H9 (cell line): Measurements from ENCODE around the gene SLC49A4. TPM values are rescaled to one million over a fixed set of nuclear protein-coding genes. Genes with fewer than 3 reads are reported as not detected.

ENCODE experiments used
- DNase-seq: peaks from one replicate; pipeline ENCODE4 v3.0.0-alpha.2; 2017
- H2AFZ ChIP-seq: one replicate; pipeline ENCODE4 v1.6.1; 2013; ENCODE audit warnings: mild to moderate bottlenecking, low read length, control low read depth, moderate library complexity
- H2AK5ac ChIP-seq: 2 replicates; pipeline ENCODE4 v1.6.1; 2013; ENCODE audit warnings: low read length, control low read depth, mixed read lengths; ENCODE audit not compliant: insufficient read length
- H2BK120ac ChIP-seq: one replicate; pipeline ENCODE4 v1.6.1; 2013; ENCODE audit warnings: low read depth, mild to moderate bottlenecking, low read length, control low read depth, inconsistent platforms; ENCODE audit not compliant: poor library complexity, severe bottlenecking
- H2BK12ac ChIP-seq: 2 replicates; pipeline ENCODE4 v1.6.1; 2013; ENCODE audit warnings: low read length, control low read depth, mixed read lengths, low read depth; ENCODE audit not compliant: insufficient read length
- H2BK15ac ChIP-seq: 2 replicates; pipeline ENCODE4 v1.6.1; 2013; ENCODE audit warnings: low read depth, low read length, control low read depth
- H2BK20ac ChIP-seq: one replicate; pipeline ENCODE4 v1.6.1; 2013; ENCODE audit warnings: low read depth, mild to moderate bottlenecking, low read length, control low read depth, inconsistent platforms; ENCODE audit not compliant: poor library complexity, severe bottlenecking
- H2BK5ac ChIP-seq: 2 replicates; pipeline ENCODE4 v1.6.1; 2013; ENCODE audit warnings: low read length, control low read depth, mixed read lengths; ENCODE audit not compliant: insufficient read length
- H3K14ac ChIP-seq: 2 replicates; pipeline ENCODE4 v1.6.1; 2013; ENCODE audit warnings: low read length, control low read depth; ENCODE audit not compliant: insufficient read depth
- H3K18ac ChIP-seq: 2 replicates; pipeline ENCODE4 v1.6.1; 2013; ENCODE audit warnings: low read depth, mild to moderate bottlenecking, mixed read lengths, low read length, control low read depth; ENCODE audit not compliant: insufficient read length
- H3K23ac ChIP-seq: 2 replicates; pipeline ENCODE4 v1.6.1; 2013; ENCODE audit warnings: low read length, control low read depth, mixed read lengths, low read depth; ENCODE audit not compliant: insufficient read length
- H3K23me2 ChIP-seq: 2 replicates; pipeline ENCODE4 v1.6.1; 2013; ENCODE audit warnings: low read depth, mild to moderate bottlenecking, mixed read lengths, low read length, control low read depth; ENCODE audit not compliant: insufficient read length, poor library complexity, severe bottlenecking
- H3K27ac ChIP-seq: 2 replicates; pipeline ENCODE4 v1.5.1; 2013; ENCODE audit warnings: low read length, control low read depth, mixed read lengths, low read depth; ENCODE audit not compliant: insufficient read length
- H3K27me3 ChIP-seq: 2 replicates; pipeline ENCODE4 v1.6.1; 2013; ENCODE audit warnings: low read length, control low read depth, inconsistent platforms; ENCODE audit not compliant: insufficient read depth
- H3K4ac ChIP-seq: 2 replicates; pipeline ENCODE4 v1.6.1; 2013; ENCODE audit warnings: low read depth, mild to moderate bottlenecking, control low read depth, inconsistent platforms, low read length, moderate library complexity
- H3K4me1 ChIP-seq: 2 replicates; pipeline ENCODE4 v1.6.1; 2013; ENCODE audit warnings: low read length, control low read depth, inconsistent platforms; ENCODE audit not compliant: insufficient read depth
- H3K4me2 ChIP-seq: 2 replicates; pipeline ENCODE4 v1.6.1; 2013; ENCODE audit warnings: low read length, control low read depth, mixed read lengths; ENCODE audit not compliant: insufficient read length, insufficient read depth
- H3K56ac ChIP-seq: 2 replicates; pipeline ENCODE4 v1.6.1; 2013; ENCODE audit warnings: low read depth, mild to moderate bottlenecking, mixed read lengths, low read length, control low read depth; ENCODE audit not compliant: insufficient read length
- H3K79me1 ChIP-seq: 2 replicates; pipeline ENCODE4 v1.6.1; 2013; ENCODE audit warnings: low read depth, mild to moderate bottlenecking, moderate library complexity, low read length, control low read depth, inconsistent platforms; ENCODE audit not compliant: insufficient read depth, poor library complexity, severe bottlenecking
- H3K79me2 ChIP-seq: 2 replicates; pipeline ENCODE4 v1.6.1; 2013; ENCODE audit warnings: low read length, control low read depth, inconsistent platforms; ENCODE audit not compliant: insufficient read depth
- H3K9ac ChIP-seq: 2 replicates; pipeline ENCODE4 v1.6.1; 2013; ENCODE audit warnings: low read length, control low read depth, mixed read lengths; ENCODE audit not compliant: insufficient read length; ENCODE audit errors: extremely low read depth
- H3K9me3 ChIP-seq: one replicate; pipeline ENCODE4 v1.6.1; 2013; ENCODE audit warnings: low read depth, low read length, inconsistent platforms; ENCODE audit not compliant: control insufficient read depth
- H3T11ph ChIP-seq: one replicate; pipeline ENCODE4 v1.6.1; 2013; ENCODE audit warnings: mild to moderate bottlenecking, low read length, control low read depth, inconsistent platforms
- H4K20me1 ChIP-seq: one replicate; pipeline ENCODE4 v1.6.1; 2013; ENCODE audit not compliant: control insufficient read depth, insufficient read length, insufficient read depth
- H4K5ac ChIP-seq: 2 replicates; pipeline ENCODE4 v1.6.1; 2013; ENCODE audit warnings: low read depth, mild to moderate bottlenecking, mixed read lengths, low read length, control low read depth; ENCODE audit not compliant: insufficient read length
- H4K8ac ChIP-seq: replicated peaks from 2 replicates; pipeline ENCODE4 v1.6.1; 2013; ENCODE audit warnings: low read length, control low read depth, mixed read lengths, low read depth; ENCODE audit not compliant: insufficient read length
- H4K91ac ChIP-seq: 2 replicates; pipeline ENCODE4 v1.6.1; 2013; ENCODE audit warnings: low read depth, mild to moderate bottlenecking, moderate library complexity, mixed read lengths, low read length, control low read depth; ENCODE audit not compliant: insufficient read length
- H3K27ac Mint-ChIP-seq, 3 experiments: 2 replicates in 2 of 3; 3 replicates in 1 of 3; pipeline ENCODE4 v1.8.0; 2020 to 2021; ENCODE audit warnings: mixed read lengths in 3 of 3, mild to moderate bottlenecking in 1 of 3, moderate library complexity in 1 of 3
- H3K27me3 Mint-ChIP-seq: 2 replicates; pipeline ENCODE4 v1.8.0; 2021; ENCODE audit warnings: low read depth, mild to moderate bottlenecking, moderate library complexity, mixed read lengths
- H3K36me3 Mint-ChIP-seq, 3 experiments: 2 replicates in 2 of 3; 3 replicates in 1 of 3; pipeline ENCODE4 v1.8.0; 2020 to 2021; ENCODE audit warnings: low read depth in 3 of 3, mixed read lengths in 3 of 3; ENCODE audit not compliant: insufficient read depth in 1 of 3
- H3K4me1 Mint-ChIP-seq, 2 experiments: 2 replicates each; pipeline ENCODE4 v1.8.0; 2020; ENCODE audit warnings: mixed read lengths in 2 of 2
- H3K4me3 Mint-ChIP-seq, 2 experiments: 2 replicates in 1 of 2; 3 replicates in 1 of 2; pipeline ENCODE4 v1.8.0; 2020 to 2021; ENCODE audit warnings: mild to moderate bottlenecking in 2 of 2, mixed read lengths in 2 of 2, moderate library complexity in 1 of 2
- H3K9me3 Mint-ChIP-seq, 2 experiments: 2 replicates in 1 of 2; 3 replicates in 1 of 2; pipeline ENCODE4 v1.8.0; 2020; ENCODE audit warnings: mild to moderate bottlenecking in 2 of 2, mixed read lengths in 2 of 2, moderate library complexity in 1 of 2
- CTCF ChIP-seq: fragments of 200-600 bp; sonication (generic); conservative IDR thresholded peaks from 3 replicates; pipeline ENCODE4 v1.8.0; 2021; ENCODE audit warnings: antibody characterized with exemption, mild to moderate bottlenecking
- WGBS: extraction: QIAGEN DNeasy Blood & Tissue Kit; methylation state at CpG from one replicate; pipeline ENCODE4 v1.1.7; 2013; ENCODE audit warnings: missing lambda C conversion rate, low lambda C conversion rate, mixed read lengths; ENCODE audit not compliant: insufficient read length; ENCODE audit errors: extremely low coverage; 5-methylcytosine and 5-hydroxymethylcytosine counted together
- total RNA-seq: library from RNA; stranded (reverse); gene quantifications from 2 replicates; pipeline ENCODE4 v1.2.1, GENCODE V29; 2021

Gene SLC49A4
- total RNA-seq, 1 experiment from 2014 or later, result 10.7 TPM

DNA sequence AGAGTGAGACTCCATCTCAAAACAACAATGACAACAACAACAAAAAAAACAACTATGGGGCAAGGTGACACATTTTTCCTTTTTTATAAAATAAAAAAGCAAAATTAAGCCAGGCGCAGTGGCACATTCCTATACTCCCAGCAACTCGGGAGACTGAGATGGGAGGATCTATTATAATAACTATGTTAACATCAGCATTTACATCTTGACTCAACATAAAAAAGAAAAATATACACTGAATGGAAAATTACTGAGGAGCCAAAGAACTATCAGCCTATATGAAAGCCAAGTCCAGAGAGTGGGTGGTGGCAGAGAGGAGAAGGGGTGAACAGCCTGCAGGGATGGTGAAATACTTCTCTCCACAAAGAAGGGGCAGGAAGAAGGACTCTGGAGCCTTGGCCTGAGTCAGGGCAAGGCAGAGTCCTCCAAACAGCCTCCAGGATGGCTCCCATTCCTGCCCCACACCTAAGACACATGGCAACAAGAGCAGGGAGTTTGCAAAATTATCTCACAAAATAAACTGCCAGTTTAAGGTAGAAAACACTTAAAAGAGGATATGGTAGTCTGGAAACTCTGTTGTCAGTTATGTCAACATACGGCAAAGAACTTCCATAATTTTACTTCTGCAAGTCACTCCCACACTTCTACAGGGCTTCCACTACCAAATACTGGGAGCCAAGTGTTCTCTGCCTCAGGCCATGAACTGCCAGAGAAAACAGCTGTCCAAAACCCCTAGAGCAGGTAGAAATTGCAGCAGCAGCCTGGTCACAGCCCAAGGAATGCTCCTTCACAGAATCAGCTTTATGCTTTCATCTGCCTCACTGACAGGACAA lies 27.1 kb upstream of the SLC49A4 start:
- Histone ChIP-seq H3K27ac (no peak overlapping the region), H2BK120ac (no peak overlapping the region), H3K56ac (no peak overlapping the region), H2BK12ac (no peak overlapping the region), H3K27me3 (no peaks in the 10 kb centered on the region), H2BK15ac (no peak overlapping the region), H3K4me2 (no peak overlapping the region), H2AK5ac (no peak overlapping the region), H3K9ac (no peak overlapping the region), H4K5ac (no peak overlapping the region), H3K79me2 (no peaks in the 10 kb centered on the region), H3K23me2 (no peaks in the 10 kb centered on the region), H3K18ac (no peak overlapping the region), H4K8ac (no peak overlapping the region), H4K20me1 (no peaks in the 10 kb centered on the region), H3K9me3 (no peaks in the 10 kb centered on the region), H3T11ph (no peak overlapping the region), H3K4me1 (no peaks in the 10 kb centered on the region), H4K91ac (no peak overlapping the region), H2AFZ (no peak overlapping the region), H2BK20ac (no peak overlapping the region), H3K79me1 (no peaks in the 10 kb centered on the region), H3K14ac (no peak overlapping the region), H3K4ac (no peak overlapping the region), H3K23ac (no peak overlapping the region), H2BK5ac (no peak overlapping the region)
- TF ChIP-seq CTCF, result no peak
- no peak for DNase-seq
- WGBS, result no CpG with 5 or more reads among the region's 3 CpGs
- H3K4me1 Mint-ChIP-seq, result peaks cover 0 to 2% of the 10 kb centered on the region in 2 experiments; a peak in 2 of 4 replicates
- H3K36me3 Mint-ChIP-seq, result peaks cover 0 to 6% (median 0%) of the 10 kb centered on the region in 3 experiments; a peak in 2 of 7 replicates
- H3K27ac Mint-ChIP-seq, result peak overlapping the region in 2 of 3 experiments; percentile 21 to 25; a peak in 2 of 7 replicates
- no peaks in the 10 kb centered on the region for H3K27me3 Mint-ChIP-seq
- no peak overlapping the region for H3K4me3 Mint-ChIP-seq
- H3K9me3 Mint-ChIP-seq, result no peaks in the 10 kb centered on the region
